Measurements from ENCODE around the gene HELZ. TPM values are rescaled to one million over a fixed set of nuclear protein-coding genes. Genes with fewer than 3 reads are reported as not detected.

The HELZ gene
- total and polyA plus RNA-seq, 2 donors (not counting 1 experiment from before 2014, with no cell fraction given) = 10.4 to 97.8 TPM

DNA sequence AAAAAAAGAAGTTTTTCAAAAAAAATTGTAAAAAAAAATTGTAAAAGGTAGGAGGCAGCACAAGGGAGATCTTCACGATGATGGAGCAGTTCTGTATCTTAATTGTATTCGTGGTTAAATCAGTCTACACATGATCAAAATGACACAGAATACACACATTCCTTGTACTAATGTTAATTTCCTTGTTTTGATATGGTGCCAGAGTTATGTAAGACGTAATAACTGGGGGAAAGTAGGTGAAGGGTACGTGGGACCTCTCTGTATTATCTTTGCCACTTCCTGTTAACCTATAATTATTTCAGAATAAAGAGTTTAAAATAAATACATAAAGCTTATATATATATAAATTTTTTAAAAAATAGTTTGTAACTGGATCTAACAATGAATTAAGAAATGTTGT, 36.8 kb downstream of the HELZ start:
- H3K27me3 Mint-ChIP-seq = no peaks in the 10 kb centered on the region
- peaks cover 1 to 15% of the 10 kb centered on the region in 2 experiments for H3K36me3 ChIP-seq (replicated peaks in 1 of 2; ENCODE audit: control extremely low read depth in 1 of 2, control insufficient read depth in 1 of 2, extremely low read depth in 1 of 2, insufficient read depth in 2 of 2, low read length in 1 of 2)
- H3K27me3 ChIP-seq (replicated peaks in 1 of 4; ENCODE audit: control extremely low read depth in 1 of 4, control insufficient read depth in 3 of 4, insufficient read depth in 4 of 4, low read length in 3 of 4) = no peaks in the 10 kb centered on the region
- H3K79me2 ChIP-seq (ENCODE audit: control insufficient read depth, insufficient read depth, low read length) = peaks cover 45% of the 10 kb centered on the region
- H3K4me1 ChIP-seq (ENCODE audit: control insufficient read depth in 2 of 2, insufficient read depth in 2 of 2, low read length in 2 of 2) = no peaks in the 10 kb centered on the region
- no peak overlapping the region for H3K27ac Mint-ChIP-seq
- TF ChIP-seq EZH2 (IDR thresholded peaks at IDR 0.05; ENCODE audit: borderline replicate concordance, insufficient read depth, low read depth, low read length, poor library complexity, severe bottlenecking) = no peak
- TF ChIP-seq, protein P1, sequence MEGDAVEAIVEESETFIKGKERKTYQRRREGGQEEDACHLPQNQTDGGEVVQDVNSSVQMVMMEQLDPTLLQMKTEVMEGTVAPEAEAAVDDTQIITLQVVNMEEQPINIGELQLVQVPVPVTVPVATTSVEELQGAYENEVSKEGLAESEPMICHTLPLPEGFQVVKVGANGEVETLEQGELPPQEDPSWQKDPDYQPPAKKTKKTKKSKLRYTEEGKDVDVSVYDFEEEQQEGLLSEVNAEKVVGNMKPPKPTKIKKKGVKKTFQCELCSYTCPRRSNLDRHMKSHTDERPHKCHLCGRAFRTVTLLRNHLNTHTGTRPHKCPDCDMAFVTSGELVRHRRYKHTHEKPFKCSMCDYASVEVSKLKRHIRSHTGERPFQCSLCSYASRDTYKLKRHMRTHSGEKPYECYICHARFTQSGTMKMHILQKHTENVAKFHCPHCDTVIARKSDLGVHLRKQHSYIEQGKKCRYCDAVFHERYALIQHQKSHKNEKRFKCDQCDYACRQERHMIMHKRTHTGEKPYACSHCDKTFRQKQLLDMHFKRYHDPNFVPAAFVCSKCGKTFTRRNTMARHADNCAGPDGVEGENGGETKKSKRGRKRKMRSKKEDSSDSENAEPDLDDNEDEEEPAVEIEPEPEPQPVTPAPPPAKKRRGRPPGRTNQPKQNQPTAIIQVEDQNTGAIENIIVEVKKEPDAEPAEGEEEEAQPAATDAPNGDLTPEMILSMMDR (IDR thresholded peaks at IDR 0.05) = no peak
- no peaks in the 10 kb centered on the region for H3K9me3 ChIP-seq (ENCODE audit: control extremely low read depth in 1 of 3, control insufficient read depth in 2 of 3, insufficient read depth in 1 of 3, low read length in 2 of 3)
- peaks cover 40% of the 10 kb centered on the region for H4K20me1 ChIP-seq (ENCODE audit: control insufficient read depth, insufficient read depth, low read length, poor library complexity, severe bottlenecking)
- H3K4me1 Mint-ChIP-seq = no peaks in the 10 kb centered on the region
- ATAC-seq (ENCODE audit: low read depth) (no peak), DNase-seq (no peak)
- H3K4me3 Mint-ChIP-seq = no peak overlapping the region
- no peak overlapping the region for H3K4me2 ChIP-seq (replicated peaks; ENCODE audit: low read depth, low read length, poor library complexity, severe bottlenecking)
- intact Hi-C loops (cut with micrococcal nuclease) = no loop called here
- no peak overlapping the region for H3K27ac ChIP-seq (ENCODE audit: low read length in 2 of 2)
- no peak overlapping the region for H3K9ac ChIP-seq (ENCODE audit: low read length)
- ChIA-PET CTCF (no interaction called here), POLR2A (no interaction called here)
- H3K4me3 ChIP-seq (ENCODE audit: control extremely low read depth in 1 of 5, extremely low read depth in 1 of 5, insufficient read depth in 1 of 5, low read depth in 2 of 5, low read length in 4 of 5) = no peak overlapping the region
- WGBS (ENCODE audit: insufficient coverage) = no CpG with 5 or more reads among the region's 4 CpGs
- H2AFZ ChIP-seq (ENCODE audit: insufficient read depth, low read depth, low read length, poor library complexity, severe bottlenecking) = no peak overlapping the region
- H3K9me3 Mint-ChIP-seq (ENCODE audit: insufficient read depth) = no peaks in the 10 kb centered on the region

DNA sequence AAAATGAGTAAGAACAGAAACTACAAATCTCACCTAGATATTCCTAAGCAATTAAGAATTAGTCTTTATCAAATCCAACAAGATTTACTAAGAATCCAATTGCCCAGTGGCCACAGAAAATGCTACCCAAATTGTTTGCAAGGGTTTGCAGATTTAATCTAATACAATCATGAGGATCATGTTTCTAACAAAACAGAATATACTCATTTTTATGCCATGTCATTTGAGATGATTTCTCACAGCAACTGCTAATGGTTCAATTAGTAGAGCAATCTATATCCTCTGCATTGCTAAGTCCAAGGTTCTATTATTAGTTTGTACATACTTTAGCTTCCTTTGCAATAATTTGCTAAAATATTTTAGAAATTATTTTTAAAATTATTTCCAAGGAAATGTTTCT, 41.2 kb downstream of the HELZ start:
- Histone ChIP-seq H3K79me2 (ENCODE audit: control insufficient read depth, insufficient read depth, low read length) (peaks cover 24% of the 10 kb centered on the region), H2AFZ (ENCODE audit: insufficient read depth, low read depth, low read length, poor library complexity, severe bottlenecking) (no peak overlapping the region), H3K36me3 (replicated peaks in 1 of 2; ENCODE audit: control extremely low read depth in 1 of 2, control insufficient read depth in 1 of 2, extremely low read depth in 1 of 2, insufficient read depth in 2 of 2, low read length in 1 of 2) (peaks cover 4 to 38% of the 10 kb centered on the region in 2 experiments), H4K20me1 (ENCODE audit: control insufficient read depth, insufficient read depth, low read length, poor library complexity, severe bottlenecking) (peaks cover 27% of the 10 kb centered on the region), H3K27me3 (replicated peaks in 1 of 4; ENCODE audit: control extremely low read depth in 1 of 4, control insufficient read depth in 3 of 4, insufficient read depth in 4 of 4, low read length in 3 of 4) (no peaks in the 10 kb centered on the region), H3K4me2 (replicated peaks; ENCODE audit: low read depth, low read length, poor library complexity, severe bottlenecking) (no peak overlapping the region), H3K9ac (ENCODE audit: low read length) (no peak overlapping the region), H3K4me1 (ENCODE audit: control insufficient read depth in 2 of 2, insufficient read depth in 2 of 2, low read length in 2 of 2) (no peaks in the 10 kb centered on the region), H3K4me3 (ENCODE audit: control extremely low read depth in 1 of 5, extremely low read depth in 1 of 5, insufficient read depth in 1 of 5, low read depth in 2 of 5, low read length in 4 of 5) (no peak overlapping the region), H3K9me3 (ENCODE audit: control extremely low read depth in 1 of 3, control insufficient read depth in 2 of 3, insufficient read depth in 1 of 3, low read length in 2 of 3) (no peaks in the 10 kb centered on the region), H3K27ac (ENCODE audit: low read length in 2 of 2) (no peak overlapping the region)
- no peaks in the 10 kb centered on the region for H3K4me1 Mint-ChIP-seq
- no peak overlapping the region for H3K4me3 Mint-ChIP-seq
- H3K9me3 Mint-ChIP-seq (ENCODE audit: insufficient read depth) = no peaks in the 10 kb centered on the region
- CTCF ChIA-PET = no interaction called here
- DNase-seq = no peak
- ATAC-seq (ENCODE audit: low read depth) = no peak
- H3K27ac Mint-ChIP-seq = no peak overlapping the region
- intact Hi-C loops (cut with micrococcal nuclease) = no loop called here
- POLR2A ChIA-PET = no interaction called here
- H3K27me3 Mint-ChIP-seq = no peaks in the 10 kb centered on the region
- TF ChIP-seq, protein P1 (IDR thresholded peaks at IDR 0.05) = no peak
- no peak for TF ChIP-seq EZH2 (IDR thresholded peaks at IDR 0.05; ENCODE audit: borderline replicate concordance, insufficient read depth, low read depth, low read length, poor library complexity, severe bottlenecking)

All from B cell (primary cell).